B cell (primary cell): ENCODE results near the gene HSPBP1. TPM values are rescaled to one million over a fixed set of nuclear protein-coding genes. Genes with fewer than 3 reads are reported as not detected.

Experiments used
- ATAC-seq: fragments of 200-7000 bp; cut with Tn5 transposase; one replicate; pipeline ENCODE4 v1.10.0; 2021; ENCODE audit warnings: low read depth, mild to moderate bottlenecking, moderate number of reproducible peaks, moderate library complexity
- CTCF ChIA-PET: fragments of 350-600 bp; sonication (Branson Sonifier 250); formaldehyde crosslinking; loops from one replicate; lab custom pipeline; 2021; ENCODE audit warnings: antibody characterized with exemption, inconsistent platforms; lab: Charles Lee
- POLR2A ChIA-PET: fragments of 350-600 bp; sonication (Branson Sonifier 250); formaldehyde crosslinking; loops from one replicate; lab custom pipeline; 2021; ENCODE audit warnings: antibody characterized with exemption; lab: Charles Lee
- DNase-seq: peaks from one replicate; pipeline ENCODE4 v3.0.0; 2013
- H2AFZ ChIP-seq: 2 replicates; pipeline ENCODE4 v1.6.1; 2012; ENCODE audit warnings: mild to moderate bottlenecking, low read depth, low read length; ENCODE audit not compliant: insufficient read depth, poor library complexity, severe bottlenecking
- H3K27ac ChIP-seq, 2 donors: 1 replicate in 1 of 2; 2 replicates in 1 of 2; pipeline ENCODE4 v1.5.1; 2012 to 2013; ENCODE audit warnings: low read length in 2 of 2, mild to moderate bottlenecking in 2 of 2, moderate library complexity in 1 of 2
- H3K27me3 ChIP-seq, 4 experiments: fragments of 200-600 bp in 1 of 4; sonication (generic) in 1 of 4; replicated peaks in 1 of 4; 1 replicate in 2 of 4; 2 replicates in 2 of 4; pipeline versions ENCODE4 v1.6.1 to v1.7.0; 2013 to 2016; ENCODE audit warnings: low read length in 3 of 4, mild to moderate bottlenecking in 2 of 4, mixed read lengths in 1 of 4, moderate library complexity in 1 of 4; ENCODE audit not compliant: insufficient read depth in 4 of 4, control insufficient read depth in 3 of 4; ENCODE audit errors: control extremely low read depth in 1 of 4
- H3K36me3 ChIP-seq, 2 experiments: replicated peaks in 1 of 2; 1 replicate in 1 of 2; 2 replicates in 1 of 2; pipeline versions ENCODE4 v1.6.1 to v1.7.1; 2013; ENCODE audit warnings: low read length in 1 of 2; ENCODE audit not compliant: insufficient read depth in 2 of 2, control insufficient read depth in 1 of 2; ENCODE audit errors: control extremely low read depth in 1 of 2, extremely low read depth in 1 of 2
- H3K4me1 ChIP-seq, 2 donors: fragments of 200-600 bp in 1 of 2; sonication (generic) in 1 of 2; 1 replicate in 1 of 2; 2 replicates in 1 of 2; pipeline versions ENCODE4 v1.5.1 to v1.6.1; 2013 to 2017; ENCODE audit warnings: low read length in 2 of 2; ENCODE audit not compliant: control insufficient read depth in 2 of 2, insufficient read depth in 2 of 2
- H3K4me2 ChIP-seq: replicated peaks from 2 replicates; pipeline ENCODE3; 2012; ENCODE audit warnings: mild to moderate bottlenecking, low read depth, low read length; ENCODE audit not compliant: poor library complexity, severe bottlenecking
- H3K4me3 ChIP-seq, 5 experiments: fragments of 200-600 bp in 1 of 5; sonication (generic) in 1 of 5; 1 replicate in 3 of 5; 2 replicates in 2 of 5; pipeline versions ENCODE4 v1.5.1 to v1.7.0; 2011 to 2016; ENCODE audit warnings: low read length in 4 of 5, mild to moderate bottlenecking in 4 of 5, low read depth in 2 of 5, control low read depth in 1 of 5, moderate library complexity in 1 of 5; ENCODE audit not compliant: insufficient read depth in 1 of 5; ENCODE audit errors: control extremely low read depth in 1 of 5, extremely low read depth in 1 of 5
- H3K79me2 ChIP-seq: fragments of 200-600 bp; sonication (generic); one replicate; pipeline ENCODE4 v1.6.0; 2016; ENCODE audit warnings: low read length; ENCODE audit not compliant: control insufficient read depth, insufficient read depth
- H3K9ac ChIP-seq: fragments of 200-600 bp; sonication (generic); 2 replicates; pipeline ENCODE4 v1.6.1; 2017; ENCODE audit warnings: mild to moderate bottlenecking, low read length, moderate library complexity
- H3K9me3 ChIP-seq, 3 donors: one replicate each; pipeline versions ENCODE4 v1.6.1 to v1.7.1; 2013; ENCODE audit warnings: low read length in 2 of 3; ENCODE audit not compliant: control insufficient read depth in 2 of 3, insufficient read depth in 1 of 3; ENCODE audit errors: control extremely low read depth in 1 of 3
- H4K20me1 ChIP-seq: 2 replicates; pipeline ENCODE4 v1.6.0; 2012; ENCODE audit warnings: mild to moderate bottlenecking, low read length; ENCODE audit not compliant: insufficient read depth, control insufficient read depth, poor library complexity, severe bottlenecking
- H3K27ac Mint-ChIP-seq: one replicate; pipeline ENCODE4 v1.8.0; 2021; ENCODE audit warnings: mixed read lengths
- H3K27me3 Mint-ChIP-seq: one replicate; pipeline ENCODE4 v1.8.0; 2021; ENCODE audit warnings: mixed read lengths
- H3K4me1 Mint-ChIP-seq: one replicate; pipeline ENCODE4 v1.8.0; 2021; ENCODE audit warnings: mixed read lengths
- H3K4me3 Mint-ChIP-seq: one replicate; pipeline ENCODE4 v1.8.0; 2021; ENCODE audit warnings: mixed read lengths
- H3K9me3 Mint-ChIP-seq: one replicate; pipeline ENCODE4 v1.8.0; 2022; ENCODE audit warnings: mixed read lengths; ENCODE audit not compliant: insufficient read depth
- CTCF ChIP-seq: fragments of 200-600 bp; IDR thresholded peaks from one replicate; pipeline ENCODE4 v1.8.0; 2022; ENCODE audit warnings: antibody characterized with exemption, mild to moderate bottlenecking
- EZH2 ChIP-seq: IDR thresholded peaks from 2 replicates; pipeline ENCODE4 v1.6.1; 2012; ENCODE audit warnings: borderline replicate concordance, low read depth, mild to moderate bottlenecking, moderate library complexity, low read length; ENCODE audit not compliant: insufficient read depth, poor library complexity, severe bottlenecking
- WGBS: methylation state at CpG from one replicate; pipeline ENCODE4 v1.1.5; 2013; ENCODE audit warnings: missing lambda C conversion rate; ENCODE audit not compliant: insufficient coverage; 5-methylcytosine and 5-hydroxymethylcytosine counted together
- intact Hi-C: fragments of 100-400 bp; cut with micrococcal nuclease; formaldehyde crosslinking; loops from one replicate; pipeline ENCODE4 v1.10.0; 2022
- polyA plus RNA-seq: library from polyadenylated mRNA; depleted of rRNA; stranded (reverse); fragments of >200 nt; gene quantifications from 2 replicates; pipeline ENCODE4 v1.2.3, GENCODE V29; 2012
- total RNA-seq, 2 donors: library from RNA; stranded (reverse); fragments of 120-200 nt in 1 of 2; gene quantifications; 1 replicate in 1 of 2; 2 replicates in 1 of 2; pipeline versions ENCODE4 v1.2.3 to v1.2.4, GENCODE V29; 2013 to 2022

The HSPBP1 gene
- total and polyA plus RNA-seq, 2 donors (not counting 1 experiment from before 2014, with no cell fraction given): 15.6 to 19.0 TPM

- Histone ChIP-seq H2AFZ (peak overlapping the region; percentile 69), H3K4me3 (peak overlapping the region; percentile 39 to 90 (median 80)), H3K79me2 (peaks cover 70% of the 10 kb centered on the region), H3K4me2 (peak overlapping the region; percentile 97), H3K9me3 (no peaks in the 10 kb centered on the region), H3K4me1 (peaks cover 46 to 55% of the 10 kb centered on the region in 2 donors), H4K20me1 (peaks cover 41% of the 10 kb centered on the region), H3K27me3 (no peaks in the 10 kb centered on the region), H3K27ac (peak overlapping the region; percentile 67 to 96), H3K36me3 (peaks cover 0 to 2% of the 10 kb centered on the region in 2 experiments), H3K9ac (peak overlapping the region; percentile 88)
- Mint-ChIP-seq H3K27ac (peak overlapping the region; percentile 99), H3K27me3 (no peaks in the 10 kb centered on the region), H3K4me3 (peak overlapping the region; percentile 94), H3K4me1 (peaks cover 57% of the 10 kb centered on the region), H3K9me3 (no peaks in the 10 kb centered on the region)
- intact Hi-C loops: loop anchor here (10.0 kb wide), 2 partner anchors 346 to 376 kb away; partner anchors contain the start of genes ZNF524 and ZNF865
- DNase-seq (no peak), ATAC-seq (peak; percentile 2)
- no peak for TF ChIP-seq CTCF
- no peak for TF ChIP-seq EZH2
- ChIA-PET POLR2A (interaction anchor here (1.1 to 2.3 kb wide), 6 partner anchors 22 to 384 kb away, joined by 3 to 23 read pairs (median 8); partner anchors contain the start of genes HSPBP1, TMEM238, UBE2S and ZNF628), CTCF (interaction anchor here (0.9 to 1.8 kb wide), 5 partner anchors 34 to 245 kb away, joined by 3 to 14 read pairs (median 4); partner anchors contain the start of gene KMT5C)
- under 1% methylated on average over 53 of the region's 53 CpGs for WGBS
Measured at GRCh38 chr19:55258476-55258827, 21.5 kb downstream of the HSPBP1 start.
